ENCODE measurements around the gene PPP3R1. TPM values are rescaled to one million over a fixed set of nuclear protein-coding genes. Genes with fewer than 3 reads are reported as not detected.

The PPP3R1 gene
- total and polyA plus RNA-seq, 2 donors (not counting 3 experiments of a cell fraction or from before 2014, with no cell fraction given): 8.4 to 62.2 TPM

- Histone ChIP-seq H3K9me3 (replicated peaks; ENCODE audit: control insufficient read depth, insufficient read depth, low read length) (no peaks in the 10 kb centered on the region), H3K9ac (replicated peaks; ENCODE audit: extremely low read depth, insufficient read depth, low read length) (no peak overlapping the region), H4K20me1 (replicated peaks; ENCODE audit: control insufficient read depth, extremely low read depth, insufficient read depth, low read length) (peaks cover 16% of the 10 kb centered on the region), H3K4me2 (ENCODE audit: insufficient read depth, low read length) (no peak overlapping the region), H3K9me1 (replicated peaks; ENCODE audit: control insufficient read depth, extremely low read depth, insufficient read depth, low read length) (peaks cover 2% of the 10 kb centered on the region), H3K79me2 (ENCODE audit: control insufficient read depth, insufficient read depth, low read length) (peaks cover 88% of the 10 kb centered on the region), H3K36me3 (ENCODE audit: control insufficient read depth in 2 of 2, extremely low read depth in 1 of 2, insufficient read depth in 2 of 2, low read length in 2 of 2) (peaks cover 0 to 2% of the 10 kb centered on the region in 2 experiments), H3K27ac (ENCODE audit: insufficient read depth, low read depth, low read length) (no peak overlapping the region), H3K27me3 (ENCODE audit: control insufficient read depth in 2 of 2, insufficient read depth in 2 of 2, low read length in 2 of 2) (no peaks in the 10 kb centered on the region), H2AFZ (ENCODE audit: low read depth, low read length) (no peak overlapping the region), H3K4me1 (ENCODE audit: control insufficient read depth, extremely low read depth, insufficient read depth, low read length) (peaks cover 7% of the 10 kb centered on the region), H3K4me3 (replicated peaks in 1 of 3; ENCODE audit: insufficient read depth in 1 of 3, low read depth in 1 of 3, low read length in 3 of 3) (no peak overlapping the region)
- CTCF ChIA-PET: interaction anchor here (1.5 kb wide), 1 partner anchor 15 kb away, joined by 3 read pairs; no protein-coding TSS in a partner anchor
- intact Hi-C loops (cut with micrococcal nuclease): no loop called here
- FAIRE-seq (no peak), DNase-seq (ENCODE audit: low read depth, low spot score) (no peak)
- TF ChIP-seq MYC (IDR thresholded peaks at IDR 0.05; ENCODE audit: low read depth, low read length) (no peak), POLR2A (IDR thresholded peaks at IDR 0.05; ENCODE audit: low read depth, low read length) (no peak)
- BruUV-seq (replicated peaks): no TSS peak
- POLR2A ChIA-PET: no interaction called here
- dilution Hi-C loops (cut with MboI; ENCODE audit: extremely low pct_ligation_motif_present, low sequenced_read_pairs): no loop called here
Observed at GRCh38 chr2:68200157-68200787, 52.1 kb downstream of the PPP3R1 start.

GRCh38 chr2:68196120-68196716 is 56.1 kb downstream of the PPP3R1 start:
- no peaks in the 10 kb centered on the region for H3K27me3 ChIP-seq (ENCODE audit: control insufficient read depth in 2 of 2, insufficient read depth in 2 of 2, low read length in 2 of 2)
- no peak overlapping the region for H2AFZ ChIP-seq (ENCODE audit: low read depth, low read length)
- peaks cover 36% of the 10 kb centered on the region for H3K4me1 ChIP-seq (ENCODE audit: control insufficient read depth, extremely low read depth, insufficient read depth, low read length)
- peaks cover 2% of the 10 kb centered on the region for H3K9me1 ChIP-seq (replicated peaks; ENCODE audit: control insufficient read depth, extremely low read depth, insufficient read depth, low read length)
- no peak overlapping the region for H3K27ac ChIP-seq (ENCODE audit: insufficient read depth, low read depth, low read length)
- peaks cover 91% of the 10 kb centered on the region for H3K79me2 ChIP-seq (ENCODE audit: control insufficient read depth, insufficient read depth, low read length)
- H3K4me3 ChIP-seq (replicated peaks in 1 of 3; ENCODE audit: insufficient read depth in 1 of 3, low read depth in 1 of 3, low read length in 3 of 3): no peak overlapping the region
- FAIRE-seq (no peak), DNase-seq (ENCODE audit: low read depth, low spot score) (peak; percentile 45)
- no peaks in the 10 kb centered on the region for H3K9me3 ChIP-seq (replicated peaks; ENCODE audit: control insufficient read depth, insufficient read depth, low read length)
- POLR2A ChIA-PET: no interaction called here
- peaks cover 22% of the 10 kb centered on the region for H4K20me1 ChIP-seq (replicated peaks; ENCODE audit: control insufficient read depth, extremely low read depth, insufficient read depth, low read length)
- intact Hi-C loops (cut with micrococcal nuclease) (loop anchor here (1.0 kb wide), 3 partner anchors 54 to 245 kb away; no protein-coding TSS in a partner anchor), dilution Hi-C loops (cut with MboI; ENCODE audit: extremely low pct_ligation_motif_present, low sequenced_read_pairs) (no loop called here)
- TF ChIP-seq, protein P1, sequence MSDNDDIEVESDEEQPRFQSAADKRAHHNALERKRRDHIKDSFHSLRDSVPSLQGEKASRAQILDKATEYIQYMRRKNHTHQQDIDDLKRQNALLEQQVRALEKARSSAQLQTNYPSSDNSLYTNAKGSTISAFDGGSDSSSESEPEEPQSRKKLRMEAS (IDR thresholded peaks at IDR 0.05; ENCODE audit: insufficient read depth, insufficient read length): no peak
- peak; percentile 30 to 35 for TF ChIP-seq CTCF (IDR thresholded peaks at IDR 0.05; ENCODE audit: extremely low read depth in 1 of 2, insufficient read depth in 1 of 2, low read depth in 1 of 2, low read length in 2 of 2)
- CTCF ChIA-PET: interaction anchor here (0.6 to 7.1 kb wide), 42 partner anchors 8 to 244 kb away, joined by 3 to 175 read pairs (median 7); partner anchors contain the start of genes CNRIP1, PNO1 and PPP3R1
- H3K4me2 ChIP-seq (ENCODE audit: insufficient read depth, low read length): no peak overlapping the region
- H3K9ac ChIP-seq (replicated peaks; ENCODE audit: extremely low read depth, insufficient read depth, low read length): no peak overlapping the region
- BruUV-seq (replicated peaks): no TSS peak
- H3K36me3 ChIP-seq (ENCODE audit: control insufficient read depth in 2 of 2, extremely low read depth in 1 of 2, insufficient read depth in 2 of 2, low read length in 2 of 2): peaks cover 0 to 2% of the 10 kb centered on the region in 2 experiments

Data from endothelial cell of umbilical vein (primary cell).